Measurements from ENCODE around the gene RELN.
"Not testable (repeated sequence)": the region's sequence is repeated elsewhere in the genome, so short reads cannot be mapped to it uniquely, and the experiment has no call there.

The RELN gene

DNA sequence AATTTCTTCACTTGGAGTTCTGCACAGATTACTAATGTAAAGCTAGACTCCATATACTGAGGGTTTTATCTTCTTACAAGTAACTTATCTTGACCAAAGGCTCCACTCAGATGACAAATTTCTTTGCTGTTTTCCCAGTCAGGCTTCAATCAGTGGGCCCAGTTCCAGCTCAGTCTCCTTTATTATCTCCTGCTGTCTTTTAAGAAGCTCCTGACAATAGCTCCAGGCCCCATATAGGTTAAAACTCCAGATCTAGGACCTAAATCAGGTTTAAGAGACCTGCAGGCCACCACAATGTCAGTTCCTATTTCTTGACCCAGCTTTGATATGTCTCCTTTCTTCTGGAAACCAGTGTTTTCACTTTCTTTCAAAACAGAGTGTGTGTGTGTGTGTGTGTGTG is 165.2 kb downstream of the RELN start:
- DNase-seq: no peak

DNA sequence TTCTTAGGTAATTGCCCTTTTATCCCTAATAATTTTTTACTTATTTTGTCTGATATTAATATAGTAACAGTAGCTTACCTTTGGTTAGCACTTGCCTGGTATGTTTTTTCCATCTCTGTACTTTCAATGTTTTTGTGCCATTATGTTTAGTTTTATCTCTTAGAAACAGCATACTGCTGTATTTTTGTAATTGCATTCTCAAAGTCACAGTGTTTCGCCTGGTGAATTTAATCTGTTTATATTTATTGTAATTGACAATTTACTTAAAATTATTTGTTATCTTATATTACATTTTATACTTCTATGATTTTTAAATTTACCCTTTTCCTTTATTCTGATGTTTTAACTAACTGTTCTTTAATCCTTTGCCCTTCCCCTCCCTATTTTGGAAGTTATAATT is 166.4 kb downstream of the RELN start:
- no peak for DNase-seq

DNA sequence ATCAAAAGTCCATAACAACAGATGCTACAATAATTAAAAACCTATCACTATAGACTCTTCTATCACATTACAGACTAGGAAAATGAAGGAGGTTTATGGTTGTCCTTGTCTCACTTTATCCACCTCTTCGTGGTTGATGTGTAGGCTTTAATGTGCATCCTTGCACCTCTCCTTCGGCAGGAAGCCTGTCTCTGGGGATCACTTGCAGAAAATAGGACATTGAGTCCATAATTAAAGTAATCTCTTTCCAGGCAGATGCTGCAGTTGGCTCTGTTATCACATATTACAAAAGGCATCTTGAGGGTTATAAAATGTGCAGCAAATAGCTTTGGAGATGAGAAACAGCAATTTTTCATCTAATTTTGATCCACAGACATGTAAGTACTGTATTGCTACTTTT is 168.4 kb downstream of the RELN start:
- DNase-seq: no peak

DNA sequence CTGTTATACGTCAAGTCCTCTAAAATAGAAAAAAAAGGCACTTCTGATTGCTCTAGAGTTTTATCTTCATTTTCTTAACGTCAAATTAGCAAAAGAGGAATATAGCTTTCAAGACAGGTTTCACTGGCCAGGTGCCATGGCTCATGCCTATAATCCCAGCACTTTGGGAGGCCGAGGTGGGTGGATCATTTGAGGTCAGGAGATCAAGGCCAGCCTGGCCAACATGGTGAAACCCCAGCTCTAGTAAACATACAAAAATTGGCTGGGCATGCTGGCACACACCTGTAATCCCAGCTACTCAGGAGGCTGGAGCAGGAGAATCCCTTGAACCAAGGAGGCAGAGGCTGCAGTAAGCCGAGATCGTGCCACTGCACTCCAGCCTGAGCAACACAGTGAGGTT is 173.5 kb downstream of the RELN start:
- not testable (repeated sequence) for DNase-seq

DNA sequence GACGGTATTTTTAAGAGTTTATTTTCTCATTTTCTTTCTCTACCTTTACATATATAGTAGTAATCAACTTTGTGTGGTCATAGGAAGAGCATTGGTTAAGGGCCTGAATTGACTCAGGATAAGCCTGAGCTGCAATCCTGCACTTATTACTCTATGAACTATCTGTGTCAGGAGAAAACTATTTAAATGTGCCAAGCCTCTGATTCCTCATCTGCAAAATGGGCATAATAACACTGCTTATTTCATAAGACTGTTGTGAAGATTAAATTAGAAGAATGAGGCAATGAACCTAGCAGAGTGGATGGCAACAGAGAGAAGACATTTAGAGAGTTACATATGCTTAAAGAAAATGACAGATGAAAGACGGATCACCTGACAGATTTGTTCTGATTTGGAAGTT is 175.5 kb downstream of the RELN start:
- DNase-seq: no peak

DNA sequence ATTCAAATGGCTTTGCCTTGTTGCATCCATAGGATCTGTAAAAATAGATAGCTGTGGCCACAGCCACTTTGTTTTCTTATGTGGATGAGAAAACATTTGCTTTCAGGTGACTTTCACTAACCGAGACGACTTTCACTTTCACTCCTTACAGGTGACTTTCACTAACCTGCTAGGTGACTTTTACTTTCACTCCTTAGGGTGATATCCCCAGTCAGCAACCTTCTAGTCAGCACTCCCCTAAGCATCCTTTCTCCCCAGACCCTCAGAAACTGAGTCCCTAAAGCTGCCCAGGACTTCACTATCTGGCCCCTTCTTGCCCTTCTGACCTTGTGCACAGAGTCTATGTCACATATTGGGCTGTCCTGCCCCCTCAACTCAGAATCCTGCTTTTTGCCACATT is 177.5 kb downstream of the RELN start:
- DNase-seq: no peak

DNA sequence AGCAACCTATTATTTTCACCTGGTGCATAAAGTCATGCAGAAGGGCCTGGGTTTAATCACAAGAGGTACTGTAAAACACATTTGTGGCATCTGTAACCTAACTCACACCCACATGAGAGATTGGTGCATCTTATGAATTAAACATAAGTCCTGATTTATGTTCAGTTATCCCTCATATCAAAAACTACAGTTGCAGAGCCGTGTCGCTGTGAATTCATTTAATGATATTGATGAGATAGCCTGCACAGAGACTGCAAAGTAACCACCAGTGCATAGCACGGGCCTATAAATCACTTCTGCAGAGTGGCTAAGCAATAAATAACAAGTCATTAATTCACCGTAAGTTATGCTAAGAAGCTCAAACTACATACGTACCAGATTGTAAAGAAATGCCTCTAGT is 178.2 kb downstream of the RELN start:
- no peak for DNase-seq

DNA sequence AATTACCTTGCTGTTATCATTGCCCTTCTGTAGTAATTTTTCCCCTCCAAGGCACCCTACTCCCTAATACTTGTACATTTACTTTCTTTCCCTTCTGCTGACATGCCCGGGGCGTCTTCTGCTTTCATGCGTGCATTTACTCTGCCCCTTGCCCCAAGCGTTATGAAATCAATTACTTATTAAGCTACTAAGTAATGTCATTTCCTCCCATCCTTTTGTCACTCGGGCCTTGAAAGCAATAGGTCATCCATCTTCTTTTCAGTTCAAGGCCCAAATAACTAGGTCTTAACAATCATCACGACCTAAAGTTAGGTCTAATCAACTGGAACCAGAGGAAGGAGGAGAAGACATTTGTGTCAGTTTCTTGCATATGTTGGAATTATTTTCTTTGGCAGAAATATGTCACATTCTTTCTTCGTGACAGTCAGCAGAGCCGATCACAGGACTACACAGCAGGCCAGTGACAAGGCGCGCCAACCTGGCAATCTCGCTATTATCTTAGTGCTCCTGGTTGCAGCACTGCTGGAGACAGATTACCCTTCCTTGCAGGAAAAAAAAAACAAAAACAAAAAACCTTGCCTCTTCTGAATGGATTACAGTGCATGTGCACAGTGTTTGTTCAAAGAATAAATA is 179.2 kb downstream of the RELN start:
- DNase-seq: no peak

DNA sequence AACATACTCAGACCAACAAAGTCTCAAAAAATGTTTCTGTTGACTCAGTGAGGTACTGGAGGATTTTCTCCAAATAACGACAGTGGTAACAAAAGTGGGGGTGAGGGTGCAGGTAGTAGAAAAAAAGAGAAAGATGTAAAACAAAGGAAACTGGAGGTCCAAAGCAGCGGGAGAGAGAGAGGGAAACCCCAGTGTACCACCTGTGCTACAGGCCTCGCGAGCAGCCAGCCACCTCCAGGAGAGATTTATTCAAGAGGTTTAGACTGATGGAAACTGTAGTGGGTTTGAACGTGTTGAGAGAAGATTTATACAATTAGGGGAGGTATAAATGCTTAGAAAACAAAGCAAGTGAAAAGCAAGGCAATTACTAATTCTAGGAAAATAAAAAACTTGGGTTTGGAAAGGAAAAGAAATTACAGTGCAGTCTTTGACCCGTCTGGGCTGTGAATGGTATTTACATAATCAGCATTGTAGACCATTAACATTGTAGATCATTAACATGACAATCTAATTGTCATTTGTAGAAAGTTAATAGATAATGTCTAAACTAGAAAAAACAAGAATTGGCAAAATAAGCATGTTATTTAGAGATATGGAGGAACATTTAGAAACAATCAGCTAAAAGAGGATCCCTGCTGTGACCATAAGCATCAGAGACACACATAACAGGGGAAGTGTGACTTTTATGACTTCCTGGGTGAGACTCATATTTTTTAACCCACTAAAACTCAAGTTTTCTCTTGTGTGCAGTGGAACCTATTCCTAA is 180.0 kb downstream of the RELN start:
- no peak for DNase-seq

DNA sequence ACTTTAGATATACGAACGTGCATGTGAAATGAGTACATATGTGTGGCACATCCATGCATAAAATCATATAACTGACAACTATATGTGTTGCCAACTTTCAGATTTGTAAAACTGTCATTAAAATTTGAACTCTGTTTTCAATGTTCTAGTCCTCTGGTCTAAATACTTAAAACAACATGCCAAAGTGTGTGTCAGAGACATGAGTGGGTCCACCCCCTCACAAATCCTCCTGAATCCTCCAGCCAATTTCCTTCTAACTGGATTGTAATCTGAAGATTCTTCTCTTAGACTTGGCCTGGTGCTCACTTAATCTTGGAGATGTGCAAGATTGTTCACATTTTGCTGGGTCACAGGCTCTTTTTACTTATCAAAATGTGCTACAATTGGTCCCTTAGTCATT is 184.1 kb downstream of the RELN start:
- no peak for DNase-seq

DNA sequence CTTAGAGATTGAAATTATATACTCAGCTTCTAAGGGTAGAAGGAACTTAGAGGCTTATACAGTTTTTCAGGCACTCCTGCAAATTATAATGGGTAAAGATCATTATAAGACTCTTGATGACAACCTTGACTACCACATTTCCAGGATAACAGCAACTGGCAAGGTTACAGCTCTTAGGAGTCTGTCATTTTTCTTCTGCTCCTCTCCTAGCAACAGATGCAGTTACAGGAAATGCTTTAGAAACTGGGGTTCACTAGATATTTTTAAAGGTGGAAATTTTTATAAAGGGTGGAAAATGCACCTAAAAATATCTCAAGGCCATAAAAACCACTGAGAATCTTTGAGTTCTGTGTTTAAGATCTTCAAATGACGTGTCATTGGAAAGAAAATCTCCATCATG is 185.8 kb downstream of the RELN start:
- DNase-seq: no peak

DNA sequence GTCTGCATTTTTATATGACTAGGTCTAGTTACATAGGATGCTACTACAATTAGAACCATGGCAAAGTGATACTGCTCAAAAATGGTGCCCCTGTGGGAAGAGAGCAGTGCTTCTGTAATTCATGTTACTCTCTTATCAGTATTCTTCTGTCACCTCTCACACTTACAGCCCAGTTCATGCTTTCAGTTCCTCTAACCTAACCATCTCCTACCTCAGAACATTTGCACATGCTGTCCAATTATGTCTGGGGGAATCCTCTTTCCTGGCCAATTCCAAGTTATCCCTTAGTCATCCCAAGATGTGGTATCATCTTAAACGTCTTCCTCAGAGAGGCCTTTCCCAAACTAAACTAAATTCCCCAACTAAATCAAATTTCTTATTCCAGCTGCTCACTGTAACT is 190.2 kb downstream of the RELN start:
- DNase-seq: no peak

DNA sequence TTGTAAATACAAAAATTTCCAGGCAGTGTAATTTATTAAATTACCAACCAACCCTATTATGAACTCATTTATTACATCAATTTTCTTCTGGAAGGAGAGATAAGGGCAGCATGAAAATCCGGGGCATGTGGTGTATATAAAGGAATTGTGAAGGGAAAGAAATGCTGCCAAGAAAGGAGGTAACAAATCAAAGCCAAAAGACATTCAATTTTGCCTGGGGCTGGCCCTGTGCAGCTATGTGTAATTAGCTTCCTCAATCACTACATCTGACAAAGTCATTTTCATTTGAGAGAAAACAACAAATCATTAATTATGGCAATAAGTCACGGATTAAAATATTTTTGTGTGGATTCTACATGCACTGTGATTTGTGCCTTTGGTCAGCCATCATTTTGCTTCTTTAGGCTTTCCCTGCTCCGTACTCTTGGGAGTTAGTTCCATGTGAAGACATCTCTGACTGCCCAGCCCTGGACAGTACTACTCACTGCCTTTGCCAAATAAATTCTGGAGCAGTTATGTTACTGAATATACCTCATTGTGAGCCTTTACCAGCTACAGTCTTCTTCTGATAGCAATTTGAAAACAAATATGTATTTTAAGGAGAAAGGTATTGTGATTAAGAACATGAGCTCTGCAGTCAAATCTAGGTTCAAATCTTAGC is 191.7 kb downstream of the RELN start:
- no peak for DNase-seq

DNA sequence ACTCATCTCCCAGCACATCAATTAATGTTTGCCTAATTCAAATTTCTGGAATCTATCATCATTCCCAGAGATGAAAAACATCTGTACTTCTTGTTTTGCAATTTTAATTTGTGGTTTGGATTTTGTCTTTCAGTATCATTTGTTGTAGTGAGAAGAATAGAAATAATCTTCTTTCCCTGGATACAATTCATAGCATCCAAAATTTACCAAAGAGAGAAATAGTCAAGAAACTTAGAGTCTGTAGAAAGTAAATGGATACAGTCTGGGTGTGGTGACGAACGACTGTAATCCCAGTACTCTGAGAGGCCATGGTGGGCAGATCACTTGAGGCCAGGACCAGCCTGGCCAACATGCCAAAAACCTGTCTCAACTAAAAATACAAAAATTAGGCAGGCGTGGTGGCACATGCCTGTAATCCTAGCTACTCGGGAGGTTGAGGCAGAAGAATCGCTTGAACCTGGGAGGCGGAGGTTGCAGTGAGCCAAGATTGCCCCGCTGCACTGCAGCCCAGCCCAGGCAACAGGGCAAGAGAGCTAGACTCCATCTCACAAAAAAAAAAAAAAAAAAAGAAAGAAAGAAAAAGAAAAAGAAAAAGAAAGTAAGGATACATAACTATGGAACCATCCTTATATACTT is 193.0 kb downstream of the RELN start:
- DNase-seq: no peak

DNA sequence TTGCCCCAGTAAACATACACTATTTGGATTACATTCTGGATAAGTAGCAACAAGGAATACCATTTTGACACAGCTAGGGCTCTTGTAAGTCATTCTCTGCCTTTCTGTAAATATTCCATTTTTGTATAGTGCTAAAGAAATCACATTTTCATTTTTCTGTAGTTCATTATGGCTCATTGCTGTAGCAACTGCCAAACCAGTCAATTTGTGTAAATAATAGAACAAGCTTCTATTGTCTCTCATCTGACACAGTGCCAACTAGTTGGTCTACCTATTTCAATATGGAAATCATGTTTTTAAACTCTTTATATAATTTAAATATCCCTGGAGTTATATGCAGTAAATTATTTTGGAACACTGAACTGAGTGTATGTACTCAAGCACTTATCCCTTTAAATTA is 193.7 kb downstream of the RELN start:
- no peak for DNase-seq

DNA sequence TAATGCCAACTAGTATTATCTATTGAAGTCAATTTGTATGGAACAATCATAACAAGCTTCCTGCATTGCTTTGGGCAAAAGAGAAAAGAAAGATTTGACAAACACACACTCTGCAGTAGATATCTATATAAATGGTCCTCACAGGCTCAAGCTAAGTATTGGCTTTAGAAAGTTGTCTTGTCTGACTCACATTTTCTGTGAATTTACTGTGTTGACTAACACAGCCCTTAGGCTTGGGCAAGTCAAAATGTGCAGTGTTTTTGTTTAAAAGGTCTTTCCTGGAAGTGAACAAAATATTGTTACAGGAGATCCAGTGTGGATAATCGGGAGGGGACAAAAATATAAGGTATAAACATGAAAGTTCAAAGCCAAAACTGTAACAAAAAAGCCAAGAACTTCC is 194.4 kb downstream of the RELN start:
- no peak for DNase-seq

DNA sequence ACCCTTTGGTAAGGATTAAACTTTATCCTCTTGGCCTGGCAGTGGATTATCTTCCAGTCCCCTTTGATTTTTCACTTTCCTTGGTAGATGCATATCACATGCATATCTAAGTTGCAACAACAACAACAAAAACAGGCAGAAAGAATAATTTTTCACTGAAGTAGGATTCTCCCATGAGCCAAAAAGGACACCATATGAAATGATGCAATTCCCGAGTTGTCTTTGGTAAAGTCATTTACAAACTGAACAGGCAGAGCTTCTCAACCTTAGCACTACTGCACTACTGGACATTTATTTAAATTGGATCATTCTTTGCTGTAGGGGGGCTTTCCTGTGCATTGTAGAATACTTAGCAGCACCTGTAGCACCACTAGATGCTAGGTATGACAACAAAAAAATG is 195.0 kb downstream of the RELN start:
- DNase-seq: no peak

DNA sequence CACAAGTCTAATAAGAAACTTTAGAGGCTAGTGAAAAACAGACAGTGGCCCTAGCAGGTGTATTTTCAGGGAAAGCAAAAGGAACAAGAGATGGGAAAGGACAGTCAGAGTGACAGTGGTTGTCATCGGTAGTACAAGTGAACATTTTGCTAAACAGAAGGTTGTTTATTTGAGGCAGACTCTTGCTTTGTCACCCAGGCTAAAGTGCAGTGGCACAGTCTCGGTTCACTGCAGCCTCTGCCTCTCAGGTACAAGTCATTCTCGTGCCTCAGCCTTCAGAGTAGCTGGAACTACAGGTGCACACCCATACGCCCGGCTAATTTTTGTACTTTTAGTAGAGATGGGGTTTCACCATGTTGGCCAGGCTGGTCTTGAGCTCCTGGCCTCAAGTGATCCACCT is 195.8 kb downstream of the RELN start:
- DNase-seq: no peak

DNA sequence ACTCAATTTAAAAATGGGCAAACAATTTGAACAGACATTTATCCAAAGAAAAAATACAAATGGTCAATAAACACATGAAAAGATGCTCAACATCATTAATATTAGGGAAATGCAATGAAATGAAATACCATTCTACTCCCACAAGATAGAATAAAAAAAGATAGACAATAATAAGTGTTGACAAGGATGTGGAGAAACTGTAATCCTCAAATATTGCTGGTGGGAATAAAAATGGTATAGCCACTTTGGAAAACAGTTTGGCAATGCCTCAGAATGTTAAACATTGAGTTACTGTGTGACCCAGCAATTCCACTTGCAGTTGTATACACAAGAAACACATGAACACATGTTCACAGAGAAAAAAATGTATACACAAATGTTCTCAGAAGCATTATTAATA is 197.6 kb downstream of the RELN start:
- DNase-seq: no peak

DNA sequence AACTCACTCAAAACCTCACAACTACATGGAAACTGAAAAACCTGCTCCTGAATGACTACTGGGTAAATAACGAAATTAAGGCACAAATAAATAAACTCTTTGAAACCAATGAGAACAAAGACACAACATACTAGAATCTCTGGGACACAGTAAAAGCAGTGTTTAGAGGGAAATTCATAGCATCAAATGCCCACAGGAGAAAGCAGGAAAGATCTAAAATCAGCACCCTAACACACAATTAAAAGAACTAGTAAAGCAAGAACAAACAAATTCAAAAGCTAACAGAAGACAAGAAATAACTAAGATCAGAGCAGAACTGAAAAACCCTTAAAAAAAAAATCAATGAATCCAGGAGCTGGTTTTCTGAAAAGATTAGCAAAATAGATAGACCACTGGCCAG is 202.4 kb downstream of the RELN start:
- DNase-seq: not testable (repeated sequence)

DNA sequence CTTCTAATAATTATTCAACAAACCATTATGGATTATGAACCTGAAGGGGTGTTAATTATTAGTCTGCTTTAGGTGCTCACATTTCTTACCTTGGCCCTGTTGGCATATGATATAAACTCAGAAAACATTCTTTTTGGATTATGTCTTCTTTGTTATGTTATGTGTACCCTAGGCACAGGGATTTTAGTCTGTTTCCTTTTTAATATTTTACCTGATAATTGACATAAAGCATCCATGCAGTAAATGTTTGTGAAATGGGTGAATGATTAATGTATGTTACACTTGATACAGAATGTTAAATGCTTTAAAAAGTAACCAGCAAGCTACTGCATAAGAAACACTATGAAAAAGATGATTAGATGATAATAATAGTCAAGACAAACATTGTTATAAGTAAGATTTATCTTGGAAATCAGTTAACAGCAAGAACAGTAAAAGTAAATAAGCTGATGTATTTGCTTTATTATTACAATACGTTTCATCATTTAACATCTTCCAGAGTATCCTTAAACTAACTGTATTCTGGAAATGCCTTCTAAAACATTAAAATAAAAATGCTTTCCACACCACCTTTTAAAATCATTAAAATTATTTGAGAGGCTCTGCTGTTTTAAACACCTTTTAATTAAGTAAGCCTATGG is 204.7 kb downstream of the RELN start:
- no peak for DNase-seq

DNA sequence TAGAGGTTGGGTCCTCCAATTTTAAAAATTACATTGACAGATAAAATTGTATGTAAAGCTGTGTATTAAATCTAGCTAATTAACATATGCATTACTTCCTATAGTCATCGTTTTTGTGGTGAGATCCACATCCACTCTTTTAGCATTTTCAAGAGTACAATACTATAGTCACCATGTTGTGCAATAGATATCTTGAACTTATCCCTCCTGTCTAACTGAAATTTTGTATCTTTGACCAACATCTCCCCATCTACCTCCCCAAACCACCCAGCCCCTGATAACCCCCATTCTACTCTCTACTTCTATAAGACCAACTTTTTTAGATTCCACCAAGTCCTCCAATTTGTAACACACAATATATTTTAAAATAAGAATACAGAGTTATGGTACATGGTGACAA is 208.0 kb downstream of the RELN start:
- no peak for DNase-seq

DNA sequence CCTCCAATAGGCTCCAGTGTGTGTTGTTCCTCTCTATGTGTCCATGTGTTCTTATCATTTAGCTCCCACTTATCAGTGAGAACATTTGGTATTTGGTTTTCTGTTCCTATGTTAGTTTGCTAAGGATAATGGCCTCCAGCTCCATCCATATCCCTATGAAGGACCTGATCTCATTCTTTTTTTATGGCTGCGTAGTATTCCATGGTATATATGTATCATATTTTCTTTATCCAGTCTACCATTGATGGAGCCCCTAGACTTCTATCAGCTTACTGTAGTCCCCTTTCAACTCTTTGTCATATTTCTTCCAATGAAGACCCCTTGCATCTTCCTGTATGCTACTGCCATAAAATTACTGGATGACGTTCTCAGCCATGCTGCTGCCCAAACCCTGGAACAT is 208.9 kb downstream of the RELN start:
- DNase-seq: not testable (repeated sequence)
